GM12878 (cell line): ENCODE measurements around the gene HEATR3. TPM values are rescaled to one million over a fixed set of nuclear protein-coding genes. Genes with fewer than 3 reads are reported as not detected.

Experiments used
- ASH2L ChIP-seq: fragments of 300-600, 200-600 bp; sonication (generic); IDR thresholded peaks from 2 replicates; pipeline ENCODE4 v1.6.1; 2017; ENCODE audit warnings: low read depth, mild to moderate bottlenecking, borderline replicate concordance
- MXI1 ChIP-seq: fragments of 150-350 bp; IDR thresholded peaks from 2 replicates; pipeline ENCODE4 v1.6.1; 2011; ENCODE audit warnings: low read depth, mild to moderate bottlenecking, inconsistent platforms, low read length, improper control_type of control experiment
- MYB ChIP-seq: fragments of 150-350 bp; IDR thresholded peaks from 2 replicates; pipeline ENCODE4 v1.6.1; 2014; ENCODE audit warnings: mild to moderate bottlenecking, low read depth, low read length, borderline replicate concordance
- SIN3A ChIP-seq: IDR thresholded peaks from 2 replicates; pipeline ENCODE4 v1.6.1; 2012; ENCODE audit warnings: low read depth, low read length, improper control_type of control experiment
- TCF7 ChIP-seq: IDR thresholded peaks from 2 replicates; pipeline ENCODE4 v1.6.1; 2014; ENCODE audit warnings: antibody characterized with exemption, borderline replicate concordance
- WRNIP1 ChIP-seq: IDR thresholded peaks from 2 replicates; pipeline ENCODE4 v1.6.1; 2011; ENCODE audit warnings: low read depth, low read length, improper control_type of control experiment, borderline replicate concordance
- polyA plus RNA-seq, 11 experiments: library from polyadenylated mRNA; depleted of rRNA in 4 of 11; unstranded in 6 of 11; stranded (reverse) in 5 of 11; fragments of >200 nt; fragmentation: Nextera tagmentation in 4 of 11; fragmentation: Illumina TruSeq in 1 of 11; extraction: Ambion mirVana in 4 of 11; extraction: Trizol in 1 of 11; gene quantifications; 1 replicate in 1 of 11; 2 replicates in 10 of 11; pipeline versions ENCODE4 v1.2.1 to v1.2.3, GENCODE V29; 2011 to 2016; ENCODE audit warnings: inconsistent platforms in 2 of 11, missing spikeins in 2 of 11, low read depth in 1 of 11
- total RNA-seq, 4 experiments: library from RNA; depleted of rRNA in 3 of 4; stranded (reverse); fragments of >200 nt in 3 of 4; fragmentation: Illumina TruSeq in 1 of 4; extraction: Trizol in 1 of 4; gene quantifications; 2 replicates each; pipeline versions ENCODE4 v1.2.1 to v1.2.3, GENCODE V29; 2013 to 2021
- TF ChIP-seq, protein P1 (sequence below): fragments of 450-650 bp; IDR thresholded peaks from 2 replicates; pipeline ENCODE4 v1.6.1; 2017; ENCODE audit warnings: mild to moderate bottlenecking, moderate library complexity
- TF ChIP-seq, protein P2 (sequence below): fragments of 450-650 bp; formaldehyde crosslinking; IDR thresholded peaks from 2 replicates; pipeline ENCODE4 v1.4.0; 2020; ENCODE audit warnings: mild to moderate bottlenecking, moderate library complexity
- TF ChIP-seq, protein P3 (sequence below): fragments of 450-650 bp; IDR thresholded peaks from 2 replicates; pipeline ENCODE4 v1.6.1; 2014; ENCODE audit warnings: mild to moderate bottlenecking

Gene HEATR3
- total and polyA plus RNA-seq, 10 of the 15 experiments (the other 5 are each of a cell fraction or from before 2014, with no cell fraction given), result 1.5 to 30.0 (median 17.7) TPM

DNA sequence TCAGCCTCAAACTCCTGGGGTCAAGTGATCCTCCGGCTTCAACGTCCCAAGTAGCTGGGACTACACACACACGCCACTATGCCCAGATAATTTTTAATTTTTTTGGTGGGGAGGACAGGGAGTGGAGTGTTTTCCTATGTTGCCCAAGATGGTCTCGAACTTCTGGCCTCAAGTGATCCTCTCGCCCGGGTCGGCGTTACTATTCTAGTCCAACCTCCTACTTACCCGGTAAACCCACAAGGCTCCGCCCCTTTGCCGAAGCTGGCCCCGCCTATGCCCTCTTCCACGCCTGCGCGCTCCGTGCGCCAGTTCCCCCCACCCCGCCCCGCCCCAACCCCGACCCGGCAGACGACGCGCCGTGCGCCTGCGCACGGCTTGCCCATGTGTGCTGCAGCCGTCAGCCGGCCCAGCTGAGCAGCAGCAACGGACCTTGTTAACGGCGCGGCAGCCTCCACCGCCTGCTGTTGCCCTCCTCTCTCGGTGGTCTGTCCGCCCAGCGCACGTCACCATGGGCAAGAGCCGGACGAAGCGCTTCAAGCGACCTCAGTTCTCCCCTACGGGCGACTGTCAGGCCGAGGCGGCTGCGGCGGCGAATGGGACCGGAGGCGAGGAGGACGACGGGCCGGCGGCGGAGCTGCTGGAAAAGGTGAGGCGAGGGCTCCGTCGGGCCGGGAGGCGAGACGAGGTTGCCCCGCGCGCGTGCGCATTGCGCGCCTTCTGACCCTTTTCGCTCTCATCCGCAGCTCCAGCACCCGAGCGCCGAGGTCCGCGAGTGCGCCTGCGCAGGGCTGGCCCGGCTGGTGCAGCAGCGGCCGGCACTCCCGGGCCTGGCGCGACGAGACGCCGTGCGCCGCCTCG, at the start of gene HEATR3 (continued):
- TF ChIP-seq, protein P1, sequence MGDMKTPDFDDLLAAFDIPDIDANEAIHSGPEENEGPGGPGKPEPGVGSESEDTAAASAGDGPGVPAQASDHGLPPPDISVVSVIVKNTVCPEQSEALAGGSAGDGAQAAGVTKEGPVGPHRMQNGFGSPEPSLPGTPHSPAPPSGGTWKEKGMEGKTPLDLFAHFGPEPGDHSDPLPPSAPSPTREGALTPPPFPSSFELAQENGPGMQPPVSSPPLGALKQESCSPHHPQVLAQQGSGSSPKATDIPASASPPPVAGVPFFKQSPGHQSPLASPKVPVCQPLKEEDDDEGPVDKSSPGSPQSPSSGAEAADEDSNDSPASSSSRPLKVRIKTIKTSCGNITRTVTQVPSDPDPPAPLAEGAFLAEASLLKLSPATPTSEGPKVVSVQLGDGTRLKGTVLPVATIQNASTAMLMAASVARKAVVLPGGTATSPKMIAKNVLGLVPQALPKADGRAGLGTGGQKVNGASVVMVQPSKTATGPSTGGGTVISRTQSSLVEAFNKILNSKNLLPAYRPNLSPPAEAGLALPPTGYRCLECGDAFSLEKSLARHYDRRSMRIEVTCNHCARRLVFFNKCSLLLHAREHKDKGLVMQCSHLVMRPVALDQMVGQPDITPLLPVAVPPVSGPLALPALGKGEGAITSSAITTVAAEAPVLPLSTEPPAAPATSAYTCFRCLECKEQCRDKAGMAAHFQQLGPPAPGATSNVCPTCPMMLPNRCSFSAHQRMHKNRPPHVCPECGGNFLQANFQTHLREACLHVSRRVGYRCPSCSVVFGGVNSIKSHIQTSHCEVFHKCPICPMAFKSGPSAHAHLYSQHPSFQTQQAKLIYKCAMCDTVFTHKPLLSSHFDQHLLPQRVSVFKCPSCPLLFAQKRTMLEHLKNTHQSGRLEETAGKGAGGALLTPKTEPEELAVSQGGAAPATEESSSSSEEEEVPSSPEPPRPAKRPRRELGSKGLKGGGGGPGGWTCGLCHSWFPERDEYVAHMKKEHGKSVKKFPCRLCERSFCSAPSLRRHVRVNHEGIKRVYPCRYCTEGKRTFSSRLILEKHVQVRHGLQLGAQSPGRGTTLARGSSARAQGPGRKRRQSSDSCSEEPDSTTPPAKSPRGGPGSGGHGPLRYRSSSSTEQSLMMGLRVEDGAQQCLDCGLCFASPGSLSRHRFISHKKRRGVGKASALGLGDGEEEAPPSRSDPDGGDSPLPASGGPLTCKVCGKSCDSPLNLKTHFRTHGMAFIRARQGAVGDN, result peak; percentile 82
- TF ChIP-seq SIN3A (peak; percentile 81), MXI1 (peak; percentile 85), TCF7 (no peak), WRNIP1 (no peak), ASH2L (no peak), MYB (no peak)
- TF ChIP-seq, protein P2, sequence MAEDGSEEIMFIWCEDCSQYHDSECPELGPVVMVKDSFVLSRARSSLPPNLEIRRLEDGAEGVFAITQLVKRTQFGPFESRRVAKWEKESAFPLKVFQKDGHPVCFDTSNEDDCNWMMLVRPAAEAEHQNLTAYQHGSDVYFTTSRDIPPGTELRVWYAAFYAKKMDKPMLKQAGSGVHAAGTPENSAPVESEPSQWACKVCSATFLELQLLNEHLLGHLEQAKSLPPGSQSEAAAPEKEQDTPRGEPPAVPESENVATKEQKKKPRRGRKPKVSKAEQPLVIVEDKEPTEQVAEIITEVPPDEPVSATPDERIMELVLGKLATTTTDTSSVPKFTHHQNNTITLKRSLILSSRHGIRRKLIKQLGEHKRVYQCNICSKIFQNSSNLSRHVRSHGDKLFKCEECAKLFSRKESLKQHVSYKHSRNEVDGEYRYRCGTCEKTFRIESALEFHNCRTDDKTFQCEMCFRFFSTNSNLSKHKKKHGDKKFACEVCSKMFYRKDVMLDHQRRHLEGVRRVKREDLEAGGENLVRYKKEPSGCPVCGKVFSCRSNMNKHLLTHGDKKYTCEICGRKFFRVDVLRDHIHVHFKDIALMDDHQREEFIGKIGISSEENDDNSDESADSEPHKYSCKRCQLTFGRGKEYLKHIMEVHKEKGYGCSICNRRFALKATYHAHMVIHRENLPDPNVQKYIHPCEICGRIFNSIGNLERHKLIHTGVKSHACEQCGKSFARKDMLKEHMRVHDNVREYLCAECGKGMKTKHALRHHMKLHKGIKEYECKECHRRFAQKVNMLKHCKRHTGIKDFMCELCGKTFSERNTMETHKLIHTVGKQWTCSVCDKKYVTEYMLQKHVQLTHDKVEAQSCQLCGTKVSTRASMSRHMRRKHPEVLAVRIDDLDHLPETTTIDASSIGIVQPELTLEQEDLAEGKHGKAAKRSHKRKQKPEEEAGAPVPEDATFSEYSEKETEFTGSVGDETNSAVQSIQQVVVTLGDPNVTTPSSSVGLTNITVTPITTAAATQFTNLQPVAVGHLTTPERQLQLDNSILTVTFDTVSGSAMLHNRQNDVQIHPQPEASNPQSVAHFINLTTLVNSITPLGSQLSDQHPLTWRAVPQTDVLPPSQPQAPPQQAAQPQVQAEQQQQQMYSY (CRISPR knock-in tag), result no peak
- TF ChIP-seq, protein P3, sequence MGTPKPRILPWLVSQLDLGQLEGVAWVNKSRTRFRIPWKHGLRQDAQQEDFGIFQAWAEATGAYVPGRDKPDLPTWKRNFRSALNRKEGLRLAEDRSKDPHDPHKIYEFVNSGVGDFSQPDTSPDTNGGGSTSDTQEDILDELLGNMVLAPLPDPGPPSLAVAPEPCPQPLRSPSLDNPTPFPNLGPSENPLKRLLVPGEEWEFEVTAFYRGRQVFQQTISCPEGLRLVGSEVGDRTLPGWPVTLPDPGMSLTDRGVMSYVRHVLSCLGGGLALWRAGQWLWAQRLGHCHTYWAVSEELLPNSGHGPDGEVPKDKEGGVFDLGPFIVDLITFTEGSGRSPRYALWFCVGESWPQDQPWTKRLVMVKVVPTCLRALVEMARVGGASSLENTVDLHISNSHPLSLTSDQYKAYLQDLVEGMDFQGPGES, result no peak
- TF ChIP-seq, all 136 proteins: peak for 27
